Measurements from ENCODE around the gene SNAP29.
"Not testable (repeated sequence)": the region's sequence is repeated elsewhere in the genome, so short reads cannot be mapped to it uniquely, and the experiment has no call there.

Gene SNAP29

GRCh38 chr22:20903093-20903492 lies 44.3 kb downstream of the SNAP29 start:
- no peak for DNase-seq

GRCh38 chr22:20904008-20904979 lies 45.5 kb downstream of the SNAP29 start:
- DNase-seq = no peak

DNA sequence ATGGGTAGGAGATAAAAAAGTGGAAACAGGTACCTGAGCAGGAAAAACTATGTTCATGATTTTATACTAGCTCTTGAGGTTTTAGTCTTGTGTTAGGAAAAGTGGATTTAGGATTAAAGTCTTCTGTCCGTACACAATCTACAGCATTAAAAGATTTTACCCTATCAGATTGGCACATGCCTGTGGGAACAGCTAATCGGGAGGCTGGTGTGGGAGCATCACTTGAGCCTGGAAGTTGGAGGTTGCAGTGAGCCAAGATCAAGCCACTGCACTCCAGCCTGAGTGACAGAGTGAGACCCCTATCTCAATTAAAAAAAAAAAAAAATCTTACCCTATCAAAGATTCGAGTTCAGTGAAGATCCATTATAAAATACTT lies 46.2 kb downstream of the SNAP29 start:
- no peak for DNase-seq

GRCh38 chr22:20905415-20906386 lies 46.9 kb downstream of the SNAP29 start:
- peak; percentile 60 for DNase-seq

DNA sequence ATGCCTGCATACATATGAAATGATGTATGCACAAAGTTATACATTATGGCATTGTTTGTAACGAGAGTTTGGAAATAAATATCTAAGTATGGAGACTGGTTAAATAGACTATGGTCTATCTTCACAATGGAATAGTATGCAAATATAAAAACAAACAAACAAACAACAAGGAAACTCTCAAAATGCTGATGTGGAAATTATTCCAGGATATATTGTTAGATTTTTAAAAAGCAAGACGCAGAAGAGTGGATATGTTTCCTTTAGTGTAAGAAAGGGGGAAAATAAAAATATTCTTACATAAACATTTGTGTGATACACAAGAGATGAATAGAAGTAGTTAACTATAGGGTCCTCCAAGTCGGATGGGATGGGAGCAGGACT lies 47.6 kb downstream of the SNAP29 start:
- DNase-seq = no peak

- not testable (repeated sequence) for DNase-seq
Observed at GRCh38 chr22:20908717-20909116, 49.9 kb downstream of the SNAP29 start.

- DNase-seq = no peak
Observed at GRCh38 chr22:20909543-20910303, 50.9 kb downstream of the SNAP29 start.

GRCh38 chr22:20912494-20912893 lies 53.7 kb downstream of the SNAP29 start:
- no peak for DNase-seq

GRCh38 chr22:20916916-20917810 lies 58.4 kb downstream of the SNAP29 start, which contains the start of gene CRKL:
CRKL (plus strand) TSS chr22:20917407; CDS start chr22:20917935, 528 bp downstream.
- peak; percentile 85 for DNase-seq

DNA sequence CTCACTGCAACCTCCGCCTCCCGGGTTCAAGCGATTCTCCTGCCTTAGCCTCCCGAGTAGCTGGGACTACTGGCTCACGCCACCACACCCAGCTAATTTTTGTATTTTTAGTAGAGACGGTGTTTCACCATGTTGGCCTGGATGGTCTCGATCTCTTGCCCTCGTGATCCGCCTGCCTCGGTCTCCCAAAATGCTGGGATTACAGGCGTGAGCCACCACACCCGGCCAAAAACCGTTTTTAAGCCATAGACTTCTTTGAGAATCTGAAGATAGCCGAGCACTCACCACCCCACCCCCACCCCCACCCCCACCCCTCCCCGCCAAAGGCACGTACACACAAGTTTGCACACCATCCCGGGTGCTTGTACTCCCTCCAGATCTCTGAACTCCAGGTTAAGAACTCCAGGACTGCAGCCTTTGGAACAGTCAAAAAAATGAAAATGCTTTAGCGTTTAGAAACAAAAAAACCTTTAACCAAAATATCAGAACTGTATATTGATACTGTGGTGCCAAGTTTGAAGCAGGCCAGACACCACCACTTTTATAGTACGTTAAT lies 59.9 kb downstream of the SNAP29 start:
- DNase-seq = no peak

DNA sequence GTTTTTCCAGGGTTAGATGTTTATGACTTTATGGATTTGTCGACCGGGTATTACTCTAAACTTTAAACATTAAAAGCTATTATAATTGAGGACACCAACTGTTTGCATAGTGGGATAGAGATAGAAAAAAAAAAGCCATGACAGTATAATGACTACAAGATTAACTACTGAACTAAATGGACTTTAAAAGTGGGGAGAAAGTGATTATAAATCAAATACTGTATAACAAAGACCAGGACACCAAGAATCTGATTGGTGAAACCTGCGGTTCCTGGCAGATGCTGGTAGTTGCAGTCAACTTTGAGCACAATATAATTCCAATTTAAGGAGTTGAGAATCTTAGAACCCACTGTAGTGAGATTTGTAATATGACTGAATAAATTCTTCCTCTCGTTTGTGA lies 60.9 kb downstream of the SNAP29 start:
- DNase-seq = no peak

- DNase-seq = no peak
Observed at GRCh38 chr22:20920881-20921203, 62.0 kb downstream of the SNAP29 start.

- DNase-seq = no peak
Observed at GRCh38 chr22:20922141-20922751, 63.4 kb downstream of the SNAP29 start.

DNA sequence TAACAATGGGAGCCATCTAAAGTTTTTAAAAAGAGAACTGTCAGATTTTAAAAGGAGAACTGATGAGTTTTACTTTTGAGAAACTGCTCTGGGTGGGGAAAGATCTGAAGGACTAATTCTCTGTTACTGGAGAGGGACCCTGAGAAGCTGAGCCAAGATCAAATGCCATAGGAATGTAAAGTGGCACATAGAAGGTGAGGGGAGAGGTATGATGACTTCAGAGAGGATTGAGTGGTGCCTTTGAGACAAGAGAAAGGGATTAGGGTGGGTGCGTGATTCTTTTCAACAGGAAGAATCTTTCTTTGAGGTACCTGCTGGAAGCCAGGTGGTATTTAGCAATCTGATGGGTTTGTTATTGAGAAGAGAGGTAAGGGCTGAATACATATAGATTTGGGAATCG lies 67.4 kb downstream of the SNAP29 start:
- DNase-seq = no peak

DNA sequence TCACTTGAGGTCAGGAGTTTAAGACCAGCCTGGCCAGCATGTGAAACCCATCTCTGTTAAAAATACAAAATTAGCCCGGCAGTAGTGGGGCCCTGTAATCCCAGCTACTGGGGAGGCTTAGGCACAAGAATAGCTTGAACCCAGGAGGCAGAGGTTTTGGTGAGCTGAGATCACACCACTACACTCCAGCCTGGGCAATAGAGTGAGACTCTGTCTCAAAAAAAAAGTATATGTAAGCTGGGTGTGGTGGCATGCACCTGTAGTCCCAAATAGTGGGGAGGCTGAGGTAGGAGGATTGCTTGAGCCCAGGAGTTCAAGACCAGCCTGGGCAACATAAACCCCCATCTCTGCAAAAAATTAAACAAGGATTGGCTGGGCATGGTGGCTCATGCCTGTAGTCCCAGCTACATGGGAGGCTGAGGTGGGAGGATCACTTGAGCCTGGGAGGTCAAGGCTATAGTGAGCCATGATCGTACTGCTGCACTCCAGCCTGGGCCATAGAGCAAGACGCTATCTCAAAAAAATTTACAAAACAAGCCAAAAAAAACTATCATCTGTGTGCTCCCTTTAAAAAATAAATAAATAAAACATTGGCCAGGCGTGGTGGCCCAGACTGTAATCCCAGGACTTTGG lies 69.2 kb downstream of the SNAP29 start:
- DNase-seq = no peak

DNA sequence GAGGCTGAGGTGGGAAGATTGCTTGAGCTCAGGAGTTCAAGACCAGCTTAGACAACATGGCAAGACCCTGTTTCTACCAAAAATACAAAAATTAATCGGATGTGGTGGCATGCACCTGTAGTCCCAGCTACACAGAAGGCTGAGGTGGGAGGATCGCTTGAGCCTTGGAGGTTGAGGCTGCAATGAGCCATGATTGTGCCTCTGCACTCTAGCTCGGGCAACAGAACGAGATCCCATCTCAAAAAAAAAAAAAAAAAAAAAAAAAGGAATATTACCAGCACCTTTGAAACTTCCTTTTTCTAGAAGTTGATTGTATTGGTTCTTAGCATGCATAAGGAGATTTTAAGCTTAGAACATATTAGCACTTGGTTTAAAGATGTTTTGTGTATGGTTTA lies 69.8 kb downstream of the SNAP29 start:
- no peak for DNase-seq

- DNase-seq = no peak
Observed at GRCh38 chr22:20930004-20930403, 71.2 kb downstream of the SNAP29 start.

DNA sequence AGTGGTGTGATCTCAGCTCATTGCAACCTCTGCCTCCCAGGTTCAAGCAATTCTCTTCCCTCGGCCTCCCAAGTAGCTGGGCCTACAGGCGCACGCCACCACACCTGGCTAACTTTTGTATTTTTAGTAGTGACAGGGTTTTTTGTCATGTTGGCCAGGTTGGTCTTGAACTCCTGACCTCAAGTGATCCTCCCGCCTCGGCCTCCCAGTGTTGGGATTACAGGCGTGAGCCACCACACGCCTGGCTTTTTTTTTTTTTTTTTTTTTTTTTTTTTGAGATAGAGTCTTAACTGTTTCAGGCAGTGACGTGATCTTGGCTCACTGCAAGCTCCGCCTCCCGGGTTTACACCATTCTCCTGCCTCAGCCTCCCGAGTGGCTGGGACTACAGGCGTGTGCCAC lies 71.6 kb downstream of the SNAP29 start:
- not testable (repeated sequence) for DNase-seq

DNA sequence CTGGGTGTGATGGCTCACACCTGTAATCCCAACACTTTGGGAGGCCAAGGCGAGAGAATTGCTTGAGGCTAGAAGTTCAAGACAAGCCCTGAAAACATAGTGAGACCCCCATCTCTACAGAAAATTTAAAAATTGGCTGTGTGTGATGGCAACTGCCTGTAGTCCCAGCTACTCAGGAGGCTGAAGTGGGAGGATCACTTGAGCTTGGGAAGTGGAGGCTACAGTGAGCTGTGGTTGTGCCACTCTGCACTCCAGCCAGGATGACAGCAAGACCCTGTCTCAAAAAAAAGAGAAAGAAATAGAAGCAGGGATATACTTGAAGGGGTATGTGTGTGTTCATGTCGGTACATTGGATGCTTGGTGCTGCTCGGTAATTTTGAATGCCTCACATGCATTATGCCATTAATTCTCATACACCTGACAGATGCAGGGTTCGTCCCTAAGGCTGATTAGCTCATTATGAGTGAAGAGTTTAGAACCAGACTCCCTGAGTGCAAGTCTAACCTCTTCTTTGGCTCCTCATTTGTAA lies 72.4 kb downstream of the SNAP29 start:
- DNase-seq = no peak

GRCh38 chr22:20933910-20934309 lies 75.1 kb downstream of the SNAP29 start:
- no peak for DNase-seq
